Cerebellar cortex (tissue), 1 donor: ENCODE measurements around the gene IFIH1.

Experiments used
- DNase-seq: peaks from one replicate; pipeline ENCODE4 v3.0.0-alpha.2; 2015; ENCODE audit warnings: low spot score

Gene IFIH1

DNA sequence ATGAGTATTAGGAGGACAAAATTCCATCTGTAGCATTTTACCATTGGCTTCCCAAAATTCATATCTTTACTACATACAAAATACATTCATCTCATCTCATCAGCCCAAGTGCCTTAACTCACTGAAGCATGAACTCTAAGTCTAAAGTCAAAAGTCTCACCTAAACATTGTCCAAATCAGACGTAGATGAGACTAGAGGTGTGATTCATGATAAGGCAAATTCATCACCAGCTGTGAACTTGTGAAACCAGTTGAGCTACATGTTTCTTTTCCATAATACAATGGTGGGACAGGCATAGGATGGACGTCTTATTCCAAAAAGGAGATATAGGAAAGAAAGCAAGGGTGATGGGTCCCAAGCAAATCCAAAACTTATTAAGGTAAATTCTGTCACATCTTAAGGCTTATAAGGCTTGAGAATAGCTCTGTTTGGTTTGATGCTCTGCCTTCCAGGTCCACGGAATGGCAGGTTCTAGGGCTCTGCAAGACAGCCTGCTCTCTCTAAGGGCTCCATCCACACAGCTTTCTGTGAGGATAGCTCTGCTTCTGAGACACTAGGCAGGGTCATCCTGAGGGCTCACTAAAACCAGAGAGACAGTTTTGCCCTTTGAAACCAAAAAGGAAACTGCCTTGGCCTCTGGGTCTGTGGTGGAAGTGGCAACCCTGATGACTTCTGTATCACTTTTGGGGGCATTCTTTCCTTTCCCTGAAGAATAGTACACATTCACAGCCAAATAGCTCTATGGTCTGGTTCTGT, 9.6 kb downstream of the IFIH1 start:
- DNase-seq = no peak

DNA sequence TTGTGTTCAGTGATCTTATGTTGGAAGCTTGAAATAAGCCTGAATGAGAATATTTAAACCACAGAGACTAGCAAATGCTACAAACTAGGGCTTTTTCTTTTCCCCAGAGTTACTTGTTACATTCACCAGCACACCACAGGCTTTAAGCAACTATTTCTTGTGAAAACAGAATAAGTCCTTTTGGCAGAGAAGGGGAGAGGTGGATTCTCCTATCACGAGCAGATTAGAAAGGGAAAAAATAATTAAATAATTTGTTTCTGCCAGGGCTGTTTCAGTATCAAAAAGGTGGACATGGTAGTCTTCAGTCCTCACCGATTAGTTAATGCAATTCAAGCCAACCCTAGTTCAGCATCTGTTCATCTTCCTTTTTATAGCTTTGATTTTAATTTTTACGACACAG, 12.6 kb downstream of the IFIH1 start:
- DNase-seq = no peak

DNA sequence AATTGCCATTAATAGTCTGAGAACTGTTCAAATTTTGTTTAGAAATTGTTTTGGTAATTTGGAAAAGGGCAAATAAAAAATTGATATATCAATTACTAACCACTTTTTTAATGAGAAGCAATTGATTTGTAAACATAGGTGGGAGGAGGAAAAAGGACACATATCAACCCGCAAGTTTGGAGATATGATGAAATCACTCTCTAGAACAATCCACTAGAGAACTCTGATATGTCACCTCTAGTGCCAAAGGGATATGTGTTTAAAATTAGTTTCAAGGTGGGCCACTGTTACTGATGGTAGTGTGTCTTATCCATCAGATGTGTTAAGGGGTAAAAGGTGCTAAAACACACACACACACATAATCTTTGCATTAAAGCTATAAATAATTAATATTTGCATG, 16.6 kb downstream of the IFIH1 start:
- DNase-seq = no peak

DNA sequence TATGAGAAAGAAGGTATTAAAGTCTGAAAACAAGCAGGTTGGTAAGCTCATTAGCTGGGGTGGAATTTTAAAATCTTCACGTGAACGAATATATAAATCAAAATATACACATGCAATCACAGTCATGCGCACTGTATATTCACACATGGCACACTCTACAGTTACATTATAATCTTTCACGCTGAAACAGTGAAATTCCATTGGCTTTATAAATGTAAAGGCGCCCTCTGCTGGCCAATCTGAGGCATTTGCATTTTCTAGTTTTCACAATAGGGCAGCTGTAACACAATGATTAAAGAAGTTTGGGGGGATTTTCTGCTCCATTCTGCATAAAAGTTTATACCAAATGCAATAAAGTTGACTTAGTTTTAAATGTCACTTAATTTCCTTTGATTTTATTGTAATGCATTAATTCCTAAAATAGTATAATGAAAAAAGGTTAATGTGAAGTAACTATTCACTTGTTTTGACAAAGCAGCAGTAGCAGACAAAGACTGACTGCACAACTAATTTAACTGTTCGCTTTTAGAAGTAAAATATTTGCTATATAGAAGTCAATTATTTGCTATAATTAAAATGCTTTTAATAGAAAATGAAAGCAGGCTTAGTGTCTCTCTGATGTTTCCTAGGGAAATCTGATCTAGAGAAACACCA, 17.2 kb downstream of the IFIH1 start:
- DNase-seq = peak; percentile 71

DNA sequence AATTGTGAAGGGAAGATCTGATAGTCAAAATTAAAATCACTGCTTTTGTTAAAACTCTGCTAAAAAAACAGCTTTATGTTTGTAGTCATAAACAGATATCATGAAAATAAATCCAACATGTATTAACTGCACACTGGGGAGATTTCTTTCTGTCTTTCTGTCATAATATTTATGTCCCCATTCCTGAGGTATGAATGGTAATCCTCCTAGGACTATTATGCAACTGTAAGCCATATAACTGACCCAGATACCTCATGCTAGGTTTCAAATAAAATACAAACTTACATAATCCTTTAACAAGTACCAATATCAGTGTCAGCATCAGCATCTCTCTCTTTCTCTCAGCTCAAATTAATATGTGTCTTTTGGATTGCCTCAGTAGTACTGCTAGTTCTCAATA, 18.2 kb downstream of the IFIH1 start:
- no peak for DNase-seq

DNA sequence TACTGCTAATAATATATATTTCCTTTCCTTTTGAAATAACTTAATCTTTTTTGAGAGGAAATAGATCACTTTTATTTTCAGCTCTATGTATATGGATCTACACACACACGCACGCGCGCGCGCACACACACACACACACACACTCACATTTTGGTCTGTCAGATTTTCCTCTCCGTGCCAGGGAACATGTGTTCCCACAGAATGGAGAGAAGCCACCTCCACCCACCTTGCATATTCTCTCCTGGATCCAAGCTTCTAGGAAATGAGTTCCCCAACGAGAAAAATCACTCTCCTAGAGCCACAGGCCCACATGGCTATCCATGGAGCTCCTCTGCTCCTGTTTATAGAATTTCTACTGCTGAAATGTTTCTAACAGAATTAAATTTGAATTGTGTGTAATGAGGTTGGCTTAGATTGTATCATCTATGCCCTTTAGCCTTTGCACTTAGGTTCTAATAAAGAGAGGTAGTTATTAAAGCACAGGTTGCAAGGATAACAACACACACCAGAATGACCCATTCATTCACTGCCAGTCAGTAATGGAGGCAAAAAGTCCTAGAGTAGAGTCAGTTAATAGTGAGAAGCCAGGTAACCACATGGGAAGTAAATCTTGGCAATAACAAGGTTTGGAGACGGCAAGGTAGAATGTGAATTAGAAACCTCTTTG, 19.7 kb downstream of the IFIH1 start:
- DNase-seq = no peak

DNA sequence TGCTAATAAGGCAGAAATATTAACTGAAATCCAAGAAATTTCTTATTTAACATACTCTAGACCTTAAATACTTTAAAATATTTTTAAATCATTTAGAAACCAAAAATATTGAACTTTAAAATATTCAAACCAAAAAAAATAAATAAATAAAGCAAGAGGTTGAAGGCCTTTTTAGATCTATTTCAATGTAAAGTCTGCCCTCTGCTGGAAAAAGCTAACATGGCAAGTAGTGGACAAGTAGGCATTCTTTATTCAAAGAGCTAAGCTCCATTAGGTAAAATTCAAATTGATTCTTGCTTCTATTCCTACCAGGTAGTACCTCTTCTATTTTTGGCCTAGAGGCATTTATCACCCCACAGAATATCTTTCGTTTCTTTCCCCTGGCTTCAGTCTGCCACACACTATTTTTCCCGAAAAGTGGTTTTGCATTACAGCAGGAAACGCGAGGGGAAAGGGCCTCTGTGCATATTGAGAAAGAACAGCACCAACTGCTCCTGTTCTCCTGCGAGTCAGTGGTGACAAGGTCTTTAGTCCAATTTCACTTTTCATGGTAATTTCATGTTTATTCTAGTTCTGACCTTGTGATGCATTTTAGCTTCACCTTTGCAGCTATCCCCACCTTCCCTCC, 20.4 kb downstream of the IFIH1 start:
- peak; percentile 82 for DNase-seq

DNA sequence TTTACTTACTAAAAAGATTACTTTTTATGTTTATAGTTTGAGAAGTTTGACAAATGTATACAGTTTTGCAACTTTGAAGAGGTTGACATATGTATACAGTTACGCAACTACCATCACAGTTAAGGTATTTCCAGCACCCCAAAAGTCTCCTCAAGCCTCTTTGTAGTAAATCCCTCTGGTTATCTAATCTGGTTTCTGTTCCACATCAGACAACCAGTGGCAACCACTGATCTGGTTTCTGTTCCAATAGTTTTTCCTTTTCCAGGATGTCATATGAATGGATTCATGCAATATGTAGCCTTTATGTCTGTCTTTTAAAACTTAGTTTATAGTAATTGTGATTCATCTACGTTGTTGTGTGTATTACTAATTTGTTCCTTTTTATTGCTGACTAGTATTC, 23.5 kb downstream of the IFIH1 start:
- DNase-seq = no peak

DNA sequence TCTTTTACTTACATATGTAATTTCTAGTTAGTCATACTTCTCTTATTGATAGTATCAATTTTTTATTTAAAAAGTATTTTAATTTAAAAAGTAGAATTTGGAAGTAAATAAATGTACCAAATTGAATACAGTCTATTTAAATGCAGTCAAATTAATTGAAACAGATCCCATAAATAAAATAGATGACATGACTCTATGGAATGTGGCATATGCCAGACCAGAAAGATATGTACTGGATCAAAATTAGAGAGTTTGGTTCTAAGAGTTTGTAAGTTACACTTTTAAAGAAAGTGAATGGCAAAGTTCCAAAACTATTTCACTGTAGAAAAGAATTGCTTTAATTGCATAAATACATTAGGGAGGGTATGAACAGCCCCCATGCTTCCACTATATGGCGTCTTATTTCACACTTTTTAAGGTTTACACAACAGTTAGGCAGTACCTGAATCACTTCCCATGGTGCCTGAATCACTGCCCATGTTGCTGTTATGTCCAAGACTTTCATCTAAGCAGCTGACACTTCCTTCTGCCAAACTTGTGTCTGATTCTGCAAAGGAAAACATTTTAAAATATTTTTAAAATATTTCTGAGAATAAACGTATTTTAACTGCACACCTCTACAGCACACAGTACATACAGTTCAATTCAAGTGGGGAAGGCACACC, 25.2 kb downstream of the IFIH1 start:
- DNase-seq = no peak

DNA sequence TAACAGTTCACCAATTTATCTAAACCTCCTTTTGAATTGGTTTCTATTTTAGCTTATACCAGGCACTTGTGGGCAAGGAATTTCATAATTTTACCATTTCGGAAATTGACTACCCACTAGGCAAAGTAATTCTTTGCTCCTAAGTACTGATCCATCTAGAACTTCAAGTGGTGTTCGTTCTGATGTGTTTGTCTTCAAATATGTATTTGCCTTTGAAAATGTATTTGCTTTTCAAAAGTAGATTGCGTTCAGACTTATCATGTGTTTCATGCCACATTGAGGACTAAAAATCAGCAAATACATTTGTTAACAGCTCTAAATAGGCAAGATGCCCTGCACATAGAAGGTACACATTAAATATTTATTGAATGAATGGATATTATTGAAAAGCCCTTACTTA, 26.7 kb downstream of the IFIH1 start:
- DNase-seq = no peak

DNA sequence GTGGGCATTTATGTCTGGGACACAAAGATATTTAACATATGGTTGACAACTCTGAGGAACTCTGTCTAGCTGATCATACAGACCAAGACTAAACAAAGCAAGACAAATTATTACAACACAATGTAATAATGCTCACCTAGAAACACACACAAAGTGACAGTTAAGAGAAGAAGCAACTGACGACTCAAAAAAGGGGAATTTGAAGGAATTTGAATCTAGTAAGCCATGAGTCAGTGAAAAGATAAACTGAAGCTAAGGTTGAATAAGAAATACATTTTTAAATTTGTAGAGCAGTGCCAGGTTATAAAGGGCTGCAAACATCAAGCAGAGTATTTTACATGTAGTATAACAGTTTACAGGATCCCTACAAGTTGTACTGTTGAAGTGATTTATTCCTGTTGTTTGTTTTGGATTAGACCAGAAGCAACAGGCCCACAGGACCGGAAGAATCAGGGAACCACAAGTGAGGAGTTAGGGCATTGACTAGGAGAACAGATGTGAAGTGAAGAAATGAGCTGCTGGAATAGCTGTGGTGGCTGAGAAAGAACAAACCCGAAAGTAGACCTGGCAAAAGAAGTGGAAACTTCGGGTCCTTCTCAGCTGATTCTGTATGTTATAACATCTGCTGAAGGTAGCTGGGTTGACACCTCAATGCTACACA, 35.6 kb downstream of the IFIH1 start:
- no peak for DNase-seq

DNA sequence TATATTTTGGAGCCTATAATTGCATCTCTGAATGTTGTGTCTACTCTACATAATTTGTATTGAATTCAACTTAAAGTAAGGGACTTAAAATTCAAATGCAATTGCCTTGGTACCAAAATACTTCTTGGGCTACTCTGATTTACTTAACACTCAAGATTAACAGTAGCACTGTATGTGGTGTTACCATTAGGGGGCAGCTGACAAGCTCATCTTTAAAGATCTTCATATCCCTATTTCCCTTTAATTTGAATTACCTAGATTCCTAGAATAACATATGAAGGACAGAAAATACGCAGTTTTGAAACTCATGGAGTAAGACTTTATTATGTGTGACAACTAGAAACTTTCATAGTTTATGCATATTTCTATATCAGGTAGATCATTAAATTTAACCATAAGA, 37.8 kb downstream of the IFIH1 start:
- DNase-seq = no peak

DNA sequence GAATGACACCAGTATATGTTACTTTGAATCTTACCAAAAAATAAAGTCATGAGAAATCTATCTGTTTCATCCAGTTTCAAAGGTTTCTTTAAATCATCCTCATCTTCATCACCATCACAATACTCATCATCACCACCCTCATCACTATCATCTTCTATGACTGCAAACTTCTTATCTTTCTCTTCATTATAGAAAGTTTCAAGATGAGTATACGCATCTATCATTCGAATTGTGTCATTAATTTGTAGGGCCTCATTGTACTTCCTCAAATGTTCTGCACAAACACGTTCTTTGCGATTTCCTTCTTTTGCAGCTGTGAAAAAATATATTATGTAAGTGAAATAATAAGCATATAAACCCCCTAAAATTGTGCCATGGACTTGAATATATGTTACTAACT, 41.1 kb downstream of the IFIH1 start:
- no peak for DNase-seq

DNA sequence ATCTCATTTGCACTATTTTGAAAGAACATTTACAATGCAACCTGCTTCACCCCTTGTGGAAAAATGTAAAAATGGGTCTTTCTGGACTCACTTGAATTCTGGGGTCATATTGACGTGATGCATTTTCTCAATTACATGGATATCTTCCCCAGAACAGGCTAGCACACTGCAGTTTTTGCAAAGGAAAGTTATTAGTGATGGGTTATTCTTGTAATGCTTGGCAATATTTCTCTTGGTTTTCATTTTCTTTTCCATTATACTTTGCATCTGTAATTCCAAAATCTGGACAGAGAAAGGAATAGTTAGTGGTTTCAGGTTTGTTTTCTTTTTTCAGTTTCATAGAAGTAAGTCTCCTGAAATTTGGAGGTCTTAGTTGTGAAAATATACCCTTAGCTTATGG, 50.5 kb downstream of the IFIH1 start:
- DNase-seq = no peak

DNA sequence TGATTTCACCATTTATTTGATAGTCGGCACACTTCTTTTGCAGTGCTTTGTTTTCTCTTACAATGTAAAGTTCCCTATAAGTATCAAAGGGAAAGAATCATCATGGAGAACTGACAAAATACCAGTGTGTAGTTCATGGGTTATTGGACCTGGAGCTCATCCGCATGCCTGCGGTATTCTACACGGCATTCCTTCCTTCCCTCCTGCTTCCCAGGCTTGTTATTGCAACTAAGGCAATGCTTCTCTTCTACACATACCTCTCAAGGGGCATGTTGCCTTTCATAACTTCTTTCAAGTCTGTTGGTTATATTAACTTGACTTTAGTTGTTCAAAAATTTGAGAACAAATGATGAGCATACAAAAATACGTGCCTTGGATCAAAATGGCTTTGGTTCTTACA, 51.0 kb downstream of the IFIH1 start:
- DNase-seq = no peak

DNA sequence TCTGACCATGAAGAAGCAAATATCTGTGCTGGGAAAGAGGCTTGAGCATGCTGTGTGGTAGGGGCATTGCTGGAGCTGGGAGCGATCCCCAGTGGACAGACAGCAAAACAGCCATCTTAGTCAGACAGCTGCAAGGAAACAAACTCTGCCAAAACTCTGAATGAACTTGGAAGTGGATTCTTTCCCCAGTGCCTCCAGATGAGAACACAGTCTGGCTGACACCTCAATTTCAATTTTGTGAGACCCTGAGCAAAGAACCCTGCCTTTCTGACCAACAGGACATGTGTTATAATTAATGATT, 52.1 kb downstream of the IFIH1 start:
- no peak for DNase-seq

DNA sequence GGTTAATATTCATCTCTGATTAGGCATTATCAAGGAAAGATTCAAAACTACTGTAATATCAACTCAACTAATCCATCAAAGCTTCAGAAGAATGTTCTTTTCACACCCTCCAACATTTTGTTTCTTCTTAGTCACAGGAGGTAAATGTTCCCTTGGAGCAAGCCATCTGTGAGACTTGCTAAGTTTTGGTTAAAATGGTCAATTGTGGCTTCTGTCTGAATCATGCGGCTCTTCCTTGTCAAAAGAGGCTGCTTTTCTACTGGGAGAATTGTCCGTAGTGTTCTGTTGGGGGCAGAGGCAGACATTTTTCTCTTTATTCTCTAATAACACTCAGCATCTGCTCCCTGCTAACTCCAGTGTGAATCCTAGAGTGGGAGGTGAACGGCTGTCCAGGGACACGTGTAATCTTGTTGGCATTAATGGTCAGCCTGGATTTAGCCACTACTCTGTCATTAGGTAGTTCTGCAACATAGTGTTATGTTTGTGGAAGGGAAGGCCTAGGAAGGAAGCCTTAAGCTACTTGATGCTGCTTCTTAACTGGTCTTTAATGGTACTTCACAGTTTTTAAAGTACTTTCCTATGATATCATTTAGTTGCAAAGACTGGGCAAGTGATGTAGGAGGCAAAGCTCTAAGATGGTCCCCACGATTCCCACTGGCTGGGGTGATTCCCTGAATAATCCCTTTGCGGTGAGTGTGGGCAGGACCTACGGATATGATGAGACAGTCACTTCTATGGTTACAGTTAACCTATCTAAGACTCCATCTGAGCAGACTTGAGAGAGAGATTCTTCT, 52.6 kb downstream of the IFIH1 start:
- no peak for DNase-seq

DNA sequence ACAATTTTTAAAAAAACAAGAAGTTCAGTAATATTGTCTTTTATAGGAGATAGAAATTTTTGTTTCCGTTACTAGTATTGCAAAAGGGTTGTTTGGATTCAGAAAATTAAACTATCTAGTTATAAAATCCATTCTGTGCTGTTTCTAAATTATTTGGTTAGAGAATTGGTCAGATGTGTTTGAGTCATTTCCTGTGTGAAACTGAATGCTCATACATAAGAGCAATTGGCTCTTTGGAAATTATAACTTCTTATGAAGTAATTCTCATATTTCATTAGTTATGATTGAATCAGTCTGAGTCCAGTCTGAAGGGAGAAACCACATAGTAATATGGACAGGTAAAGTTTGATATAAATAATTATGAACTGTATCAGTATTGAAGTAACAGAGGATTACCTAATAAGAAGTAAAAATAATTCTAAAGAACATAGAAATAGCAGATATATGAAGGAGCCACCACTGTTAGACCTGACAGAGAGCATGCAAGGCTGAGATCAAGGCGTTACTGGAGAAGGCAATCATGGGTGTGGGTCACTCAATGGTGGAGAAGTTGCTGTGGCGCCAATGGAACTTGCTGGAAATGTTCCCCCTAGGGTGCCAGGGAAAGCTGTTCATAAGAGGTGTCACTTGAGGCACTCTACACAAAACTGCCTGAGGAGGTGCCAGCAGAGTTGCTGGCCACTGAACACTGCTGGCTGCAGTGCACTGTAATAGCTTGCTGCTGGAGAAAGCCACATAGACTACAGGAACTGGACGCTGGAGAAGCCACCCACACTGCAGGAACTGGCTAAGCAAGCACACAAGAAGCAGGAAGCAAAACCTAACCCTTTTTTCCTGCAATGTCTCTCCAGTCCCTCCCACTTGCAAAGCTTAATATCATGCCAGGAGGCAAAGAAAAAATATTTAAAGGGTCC, 57.2 kb downstream of the IFIH1 start:
- no peak for DNase-seq

DNA sequence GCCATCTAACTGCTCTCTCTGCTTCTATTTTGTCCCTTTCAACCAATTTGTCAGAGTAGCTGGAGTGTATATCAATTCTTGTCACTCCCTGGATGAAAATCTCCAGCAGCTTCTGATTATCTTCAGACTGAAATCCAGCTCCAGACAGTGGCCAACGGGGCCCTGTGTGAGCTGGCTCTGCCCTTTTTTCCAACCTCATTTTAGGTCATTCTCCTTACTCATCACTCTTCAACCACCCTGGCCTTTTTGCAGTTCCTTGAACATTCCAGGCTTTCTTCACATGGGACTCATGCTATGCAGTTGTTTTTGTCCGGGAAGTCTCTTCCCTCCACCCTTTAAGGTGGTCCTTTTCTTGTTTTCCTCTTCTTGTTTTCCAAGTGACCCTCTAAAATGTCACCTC, 59.8 kb downstream of the IFIH1 start:
- DNase-seq = no peak

DNA sequence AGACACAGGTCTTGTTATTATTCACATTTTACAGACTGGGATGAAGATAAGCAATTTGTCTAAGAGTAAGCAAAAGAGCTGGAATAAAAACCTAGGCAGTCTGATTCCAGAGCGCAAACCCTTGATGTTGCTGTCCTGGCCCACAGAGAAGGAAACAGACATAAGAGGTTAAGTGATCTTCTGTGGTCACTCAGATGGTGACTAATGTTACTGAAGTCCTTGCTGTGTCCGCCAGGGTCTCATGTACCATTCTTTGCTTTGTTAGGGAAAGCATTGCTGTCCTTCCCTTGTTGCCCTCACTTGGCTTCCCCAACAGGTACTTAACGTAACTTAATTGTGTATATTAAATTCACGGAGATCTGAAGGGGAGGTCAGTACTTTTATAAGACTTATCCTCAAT, 60.3 kb downstream of the IFIH1 start:
- DNase-seq = no peak
